Measurements from ENCODE around the gene PPT2. TPM values are rescaled to one million over a fixed set of nuclear protein-coding genes. Genes with fewer than 3 reads are reported as not detected.

PPT2 gene
- total and polyA plus RNA-seq, 2 of the 13 experiments (the other 11 are each of a cell fraction or from before 2014, with no cell fraction given): 39.2 to 61.8 TPM

DNA sequence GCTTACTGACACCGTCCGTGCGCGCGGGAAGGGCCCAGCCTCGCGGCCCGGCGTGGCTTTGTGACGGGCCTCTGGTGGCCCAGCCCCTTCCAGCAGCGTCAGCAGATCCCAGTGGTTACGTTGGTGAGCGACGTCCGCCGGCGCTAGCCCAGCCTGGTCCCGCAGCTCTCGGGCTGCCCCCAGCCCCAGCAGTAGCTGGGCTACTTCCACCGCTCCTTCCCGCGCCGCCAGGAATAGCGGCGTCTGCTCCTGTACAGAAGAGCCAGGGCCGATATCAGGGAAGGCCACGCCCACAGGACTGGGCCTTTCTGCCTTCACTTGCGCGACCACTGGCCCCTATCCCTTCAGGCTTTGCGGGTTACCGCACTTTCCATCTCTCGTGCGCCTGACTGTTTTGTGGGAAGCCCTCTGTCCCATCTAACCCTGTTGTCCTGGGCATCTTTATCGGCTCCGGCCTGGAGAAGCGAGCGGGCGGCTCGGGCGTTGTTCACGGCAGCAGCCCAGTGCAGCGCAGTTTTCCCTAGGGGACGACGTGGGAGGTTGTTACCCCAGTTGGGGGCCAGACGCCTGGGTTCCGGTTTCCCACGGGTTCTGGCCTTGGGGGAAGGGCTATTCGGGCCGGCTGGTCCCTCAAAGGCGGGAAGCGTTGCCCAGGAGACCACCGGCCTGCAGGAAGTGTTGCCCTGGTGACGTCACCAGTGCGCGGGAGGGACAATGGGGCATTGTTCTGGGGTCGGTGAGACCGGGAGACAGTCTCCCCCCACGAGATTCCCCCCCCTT is 42.2 kb downstream of the PPT2 start (continued):
- TF ChIP-seq YEATS4 (CRISPR knock-in tag; IDR thresholded peaks at IDR 0.05; ENCODE audit: borderline replicate concordance): peak; percentile 70; the same call in 1 of the 2 replicates
- TF ChIP-seq, protein P1, sequence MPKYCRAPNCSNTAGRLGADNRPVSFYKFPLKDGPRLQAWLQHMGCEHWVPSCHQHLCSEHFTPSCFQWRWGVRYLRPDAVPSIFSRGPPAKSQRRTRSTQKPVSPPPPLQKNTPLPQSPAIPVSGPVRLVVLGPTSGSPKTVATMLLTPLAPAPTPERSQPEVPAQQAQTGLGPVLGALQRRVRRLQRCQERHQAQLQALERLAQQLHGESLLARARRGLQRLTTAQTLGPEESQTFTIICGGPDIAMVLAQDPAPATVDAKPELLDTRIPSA (CRISPR knock-in tag; IDR thresholded peaks at IDR 0.05; ENCODE audit: borderline replicate concordance): no peak
- TF ChIP-seq, protein P2, sequence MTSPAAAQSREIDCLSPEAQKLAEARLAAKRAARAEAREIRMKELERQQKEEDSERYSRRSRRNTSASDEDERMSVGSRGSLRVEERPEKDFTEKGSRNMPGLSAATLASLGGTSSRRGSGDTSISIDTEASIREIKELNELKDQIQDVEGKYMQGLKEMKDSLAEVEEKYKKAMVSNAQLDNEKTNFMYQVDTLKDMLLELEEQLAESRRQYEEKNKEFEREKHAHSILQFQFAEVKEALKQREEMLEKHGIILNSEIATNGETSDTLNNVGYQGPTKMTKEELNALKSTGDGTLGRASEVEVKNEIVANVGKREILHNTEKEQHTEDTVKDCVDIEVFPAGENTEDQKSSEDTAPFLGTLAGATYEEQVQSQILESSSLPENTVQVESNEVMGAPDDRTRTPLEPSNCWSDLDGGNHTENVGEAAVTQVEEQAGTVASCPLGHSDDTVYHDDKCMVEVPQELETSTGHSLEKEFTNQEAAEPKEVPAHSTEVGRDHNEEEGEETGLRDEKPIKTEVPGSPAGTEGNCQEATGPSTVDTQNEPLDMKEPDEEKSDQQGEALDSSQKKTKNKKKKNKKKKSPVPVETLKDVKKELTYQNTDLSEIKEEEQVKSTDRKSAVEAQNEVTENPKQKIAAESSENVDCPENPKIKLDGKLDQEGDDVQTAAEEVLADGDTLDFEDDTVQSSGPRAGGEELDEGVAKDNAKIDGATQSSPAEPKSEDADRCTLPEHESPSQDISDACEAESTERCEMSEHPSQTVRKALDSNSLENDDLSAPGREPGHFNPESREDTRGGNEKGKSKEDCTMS (CRISPR knock-in tag; conservative IDR thresholded peaks at IDR 0.05): no peak
- no peak; the same call in 1 of the 2 replicates for TF ChIP-seq ZNF670 (CRISPR knock-in tag; IDR thresholded peaks at IDR 0.05; ENCODE audit: borderline replicate concordance)
- TF ChIP-seq, protein P3, sequence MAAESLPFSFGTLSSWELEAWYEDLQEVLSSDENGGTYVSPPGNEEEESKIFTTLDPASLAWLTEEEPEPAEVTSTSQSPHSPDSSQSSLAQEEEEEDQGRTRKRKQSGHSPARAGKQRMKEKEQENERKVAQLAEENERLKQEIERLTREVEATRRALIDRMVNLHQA (CRISPR knock-in tag; IDR thresholded peaks at IDR 0.05): no peak
- no peak for TF ChIP-seq CCAR2 (optimal IDR thresholded peaks at IDR 0.05; ENCODE audit: low read depth, low read length)
- peak; percentile 96 for TF ChIP-seq ZNF501 (CRISPR knock-in tag; IDR thresholded peaks at IDR 0.05)
- TF ChIP-seq ZNF383 (CRISPR knock-in tag; IDR thresholded peaks at IDR 0.05; ENCODE audit: borderline replicate concordance): 0 out of 2 replicates have a peak, but pooled peaks have one; percentile 18
- TF ChIP-seq MZF1 (CRISPR knock-in tag; IDR thresholded peaks at IDR 0.05; ENCODE audit: borderline replicate concordance): peak; percentile 19; the same call in 1 of the 2 replicates
- no peak for TF ChIP-seq SP1 (IDR thresholded peaks at IDR 0.05)
- peak; percentile 89 for TF ChIP-seq SP1 (CRISPR knock-in tag; IDR thresholded peaks at IDR 0.05)
- TF ChIP-seq ZNF615 (CRISPR knock-in tag; IDR thresholded peaks at IDR 0.05; ENCODE audit: borderline replicate concordance): 0 out of 2 replicates have a peak, but pooled peaks have one; percentile 29
- TF ChIP-seq CCDC6 (CRISPR knock-in tag; IDR thresholded peaks at IDR 0.05): peak; percentile 92; the same call in 1 of the 2 replicates
- no peak; the same call in 1 of the 2 replicates for TF ChIP-seq ARID2 (CRISPR knock-in tag; IDR thresholded peaks at IDR 0.05; ENCODE audit: borderline replicate concordance)
- TF ChIP-seq ZFP62 (CRISPR knock-in tag; IDR thresholded peaks at IDR 0.05): no peak
- peak; percentile 74; the same call in 1 of the 2 replicates for TF ChIP-seq ZNF720 (CRISPR knock-in tag; IDR thresholded peaks at IDR 0.05)
- no peak for TF ChIP-seq ZNF496 (CRISPR knock-in tag; IDR thresholded peaks at IDR 0.05; ENCODE audit: insufficient replicate concordance)
- no peak for TF ChIP-seq ZNF432 (CRISPR knock-in tag; IDR thresholded peaks at IDR 0.05; ENCODE audit: borderline replicate concordance)
- peak; percentile 59 for TF ChIP-seq IRX3 (CRISPR knock-in tag; IDR thresholded peaks at IDR 0.05; ENCODE audit: borderline replicate concordance, low read depth)
- TF ChIP-seq, protein P4, sequence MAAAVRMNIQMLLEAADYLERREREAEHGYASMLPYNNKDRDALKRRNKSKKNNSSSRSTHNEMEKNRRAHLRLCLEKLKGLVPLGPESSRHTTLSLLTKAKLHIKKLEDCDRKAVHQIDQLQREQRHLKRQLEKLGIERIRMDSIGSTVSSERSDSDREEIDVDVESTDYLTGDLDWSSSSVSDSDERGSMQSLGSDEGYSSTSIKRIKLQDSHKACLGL (CRISPR knock-in tag; IDR thresholded peaks at IDR 0.05): peak; percentile 88; the same call in 1 of the 2 replicates
- TF ChIP-seq, protein P5, sequence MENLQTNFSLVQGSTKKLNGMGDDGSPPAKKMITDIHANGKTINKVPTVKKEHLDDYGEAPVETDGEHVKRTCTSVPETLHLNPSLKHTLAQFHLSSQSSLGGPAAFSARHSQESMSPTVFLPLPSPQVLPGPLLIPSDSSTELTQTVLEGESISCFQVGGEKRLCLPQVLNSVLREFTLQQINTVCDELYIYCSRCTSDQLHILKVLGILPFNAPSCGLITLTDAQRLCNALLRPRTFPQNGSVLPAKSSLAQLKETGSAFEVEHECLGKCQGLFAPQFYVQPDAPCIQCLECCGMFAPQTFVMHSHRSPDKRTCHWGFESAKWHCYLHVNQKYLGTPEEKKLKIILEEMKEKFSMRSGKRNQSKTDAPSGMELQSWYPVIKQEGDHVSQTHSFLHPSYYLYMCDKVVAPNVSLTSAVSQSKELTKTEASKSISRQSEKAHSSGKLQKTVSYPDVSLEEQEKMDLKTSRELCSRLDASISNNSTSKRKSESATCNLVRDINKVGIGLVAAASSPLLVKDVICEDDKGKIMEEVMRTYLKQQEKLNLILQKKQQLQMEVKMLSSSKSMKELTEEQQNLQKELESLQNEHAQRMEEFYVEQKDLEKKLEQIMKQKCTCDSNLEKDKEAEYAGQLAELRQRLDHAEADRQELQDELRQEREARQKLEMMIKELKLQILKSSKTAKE (CRISPR knock-in tag; IDR thresholded peaks at IDR 0.05; ENCODE audit: borderline replicate concordance): peak; percentile 18; the same call in 1 of the 2 replicates
